GM10248 (cell line): ENCODE measurements around the gene SLC7A5.

Source experiments
- CTCF ChIA-PET: fragments of 300-600 bp; sonication (Branson Sonifier 250); formaldehyde crosslinking; extraction: SDS; loops from one replicate; lab custom pipeline; 2021; ENCODE audit warnings: antibody characterized with exemption; lab: Yijun Ruan, JAX
- POLR2A ChIA-PET: fragments of 350-650 bp; sonication (Branson Sonifier 250); formaldehyde crosslinking; extraction: SDS; loops from one replicate; lab custom pipeline; 2020; ENCODE audit warnings: antibody characterized with exemption; lab: Yijun Ruan, JAX
- DNase-seq: peaks from one replicate; pipeline ENCODE4 v3.0.0; 2012; ENCODE audit errors: extremely low spot score
- CTCF ChIP-seq: IDR thresholded peaks from 2 replicates; pipeline ENCODE4 v1.5.1; 2012; ENCODE audit warnings: mild to moderate bottlenecking, low read depth; ENCODE audit errors: extremely low read depth, missing control alignments, control extremely low read depth

SLC7A5 gene

GRCh38 chr16:87856791-87857228 lies 12.5 kb downstream of the SLC7A5 start:
- ChIA-PET POLR2A (no interaction called here), CTCF (interaction anchor here (2.5 to 14.3 kb wide), 2 partner anchors 8 to 77 kb away, joined by 16 to 239 read pairs; partner anchors contain the start of gene SLC7A5)
- no peak for DNase-seq

GRCh38 chr16:87855852-87856715 lies 13.2 kb downstream of the SLC7A5 start:
- ChIA-PET CTCF (interaction anchor here (2.5 to 14.3 kb wide), 2 partner anchors 9 to 76 kb away, joined by 16 to 239 read pairs; partner anchors contain the start of gene SLC7A5), POLR2A (no interaction called here)
- no peak for TF ChIP-seq CTCF
- DNase-seq = no peak

More at GRCh38 chr16:87856791-87857228, 12.5 kb downstream of the SLC7A5 start:
- TF ChIP-seq CTCF = no peak

DNA sequence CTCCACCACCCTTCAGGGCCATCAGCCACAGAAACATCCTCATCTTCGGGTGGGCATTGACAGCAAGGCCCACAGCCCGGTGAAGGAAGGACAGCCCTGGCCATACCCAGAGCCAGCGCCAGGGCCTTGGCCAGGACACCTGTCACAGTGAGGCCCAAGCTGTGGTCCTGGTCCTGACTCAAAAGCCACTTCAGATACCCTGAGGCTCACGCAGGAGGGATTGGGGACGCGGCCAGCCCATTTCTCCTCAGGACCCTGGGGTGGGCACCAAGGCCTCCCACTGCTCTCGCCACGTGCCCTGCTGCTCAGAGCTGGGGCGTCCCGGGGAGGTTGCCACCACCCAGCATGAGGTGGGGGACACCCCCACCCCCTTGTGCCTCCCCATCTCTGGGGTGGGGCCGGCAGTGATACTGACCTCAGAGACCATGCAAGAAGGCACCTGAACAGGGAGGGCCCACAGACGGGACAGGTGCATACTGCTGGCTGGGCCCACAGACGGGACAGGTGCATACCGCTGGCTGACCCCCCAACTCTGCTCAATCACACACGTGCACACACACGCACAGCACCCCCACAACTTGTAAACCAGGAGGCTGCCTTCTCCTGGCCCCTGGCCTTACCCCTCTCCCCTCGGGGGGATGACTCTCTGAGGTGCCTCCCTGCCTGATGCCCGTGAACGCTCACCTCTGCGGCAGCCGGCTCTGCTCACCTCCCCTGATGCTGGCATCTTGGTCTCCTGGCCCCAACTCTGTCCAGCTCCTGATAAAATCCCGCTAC lies 14.2 kb downstream of the SLC7A5 start:
- CTCF ChIA-PET = interaction anchor here (1.5 to 14.3 kb wide), 2 partner anchors 10 to 42 kb away, joined by 4 to 239 read pairs; partner anchors contain the start of gene SLC7A5
- DNase-seq = no peak
- POLR2A ChIA-PET = interaction anchor here (1.0 kb wide), 1 partner anchor 14 kb away, joined by 3 read pairs; the partner anchor contains the start of gene SLC7A5
- TF ChIP-seq CTCF = no peak

DNA sequence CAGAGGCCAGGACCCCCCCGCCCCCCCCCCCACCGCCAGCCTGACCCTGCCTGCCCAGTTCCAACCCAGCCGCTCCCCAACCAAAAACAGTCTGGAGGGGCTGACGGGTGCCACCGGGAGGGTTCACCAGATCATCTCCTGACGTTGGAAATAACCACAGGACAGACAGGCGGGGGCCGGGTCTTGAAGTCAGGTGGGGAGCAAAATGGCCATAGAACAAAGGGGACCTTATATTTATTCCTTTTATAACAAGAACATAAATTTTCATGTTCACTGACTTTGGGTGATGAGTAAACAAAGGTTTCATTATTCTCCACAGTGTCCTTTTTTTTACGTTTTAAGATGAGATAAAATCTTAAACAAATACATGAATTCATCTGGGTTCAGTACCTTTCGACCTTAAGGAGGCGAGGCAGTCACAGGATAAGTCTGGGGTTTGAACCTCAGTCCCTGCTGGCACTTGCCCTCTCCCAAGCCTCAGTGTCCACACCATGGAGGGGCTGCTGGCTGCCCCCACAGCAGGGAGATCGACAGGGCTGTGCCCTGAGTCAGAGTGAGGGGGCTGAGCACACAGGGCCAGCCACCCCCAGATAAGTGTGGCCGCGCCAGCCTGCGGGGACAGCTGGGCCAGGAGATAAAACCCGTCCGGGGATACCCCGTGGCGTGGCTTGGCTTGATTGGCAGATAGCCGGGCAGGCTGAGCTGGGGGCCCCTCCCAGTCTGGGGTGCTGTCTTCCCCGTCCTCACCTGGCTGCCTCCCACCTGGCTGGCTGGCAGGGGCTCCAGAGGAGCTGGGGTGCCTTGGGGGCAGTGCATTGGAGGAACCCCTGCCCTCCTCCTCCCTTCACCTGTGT lies 15.0 kb downstream of the SLC7A5 start:
- ChIA-PET POLR2A (interaction anchor here (1.0 to 1.2 kb wide), 2 partner anchors 14 to 15 kb away, joined by 3 to 4 read pairs; partner anchors contain the start of gene SLC7A5), CTCF (interaction anchor here (1.5 to 14.3 kb wide), 3 partner anchors 11 to 74 kb away, joined by 4 to 239 read pairs (median 108); partner anchors contain the start of gene SLC7A5)
- no peak for DNase-seq
- no peak for TF ChIP-seq CTCF

DNA sequence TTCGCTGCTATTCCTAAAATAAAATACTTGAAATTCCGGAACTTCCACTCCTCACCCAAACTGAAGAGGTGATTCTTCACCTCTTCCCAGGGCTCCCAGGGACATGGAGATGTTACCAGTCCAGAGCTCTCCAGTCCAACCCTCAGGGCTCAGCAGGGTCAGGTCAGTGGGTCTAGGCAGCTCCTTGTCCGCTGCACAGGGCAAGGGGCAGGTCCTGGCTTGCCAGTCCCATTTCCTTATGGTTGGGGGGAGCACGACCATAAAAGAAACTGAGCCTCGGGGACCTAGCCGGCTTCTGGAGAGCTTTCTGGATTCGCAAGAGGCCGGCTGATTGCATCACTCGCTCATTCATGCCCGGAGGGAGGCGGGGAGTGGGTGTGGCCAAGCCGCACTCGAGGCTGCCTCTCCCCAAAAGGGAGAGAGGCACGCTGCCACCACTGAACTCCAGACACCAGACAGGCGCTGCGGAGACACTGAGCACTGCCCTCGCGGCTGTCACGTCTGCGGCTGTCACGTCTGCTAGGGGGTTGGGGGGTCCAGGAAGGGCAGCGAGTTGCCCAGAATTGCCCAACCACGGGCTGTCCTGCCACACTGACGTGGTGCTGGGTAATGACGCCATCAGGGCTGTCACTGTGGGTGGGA lies 15.8 kb downstream of the SLC7A5 start:
- peak; percentile 88 for DNase-seq
- no peak for TF ChIP-seq CTCF
- POLR2A ChIA-PET = interaction anchor here (1.2 kb wide), 2 partner anchors 12 to 15 kb away, joined by 4 read pairs; no protein-coding TSS in a partner anchor
- CTCF ChIA-PET = interaction anchor here (0.7 to 14.3 kb wide), 4 partner anchors 9 to 73 kb away, joined by 3 to 239 read pairs (median 56); partner anchors contain the start of gene SLC7A5
